Measurements from ENCODE around the gene TSR1.
A peak's percentile ranks its signal among the peaks of the same experiment; 100 is the strongest.

TSR1 gene

GRCh38 chr17:2289878-2290478 is 46.3 kb downstream of the TSR1 start:
- DNase-seq = no peak

GRCh38 chr17:2283302-2283701 is 53.0 kb downstream of the TSR1 start:
- peak in 1 of 58 donors; percentile 14 for DNase-seq

GRCh38 chr17:2282297-2282873 is 53.9 kb downstream of the TSR1 start:
- peak in 5 of 58 donors; percentile 2 to 19 (median 6) for DNase-seq

GRCh38 chr17:2279707-2280106 is 56.5 kb downstream of the TSR1 start:
- DNase-seq = no peak

- no peak for DNase-seq
These were observed 58.7 kb downstream of the TSR1 start for GRCh38 chr17:2277429-2278170.

- no peak for DNase-seq
These were observed 60.5 kb downstream of the TSR1 start for GRCh38 chr17:2275722-2276121.

GRCh38 chr17:2274414-2274813 is 61.8 kb downstream of the TSR1 start:
- DNase-seq = no peak
